Spleen (tissue), 7 donors: Measurements from ENCODE around the gene FTSJ3.

Experiments
- CTCF ChIP-seq, 11 experiments: fragments of 200-600 bp in 7 of 11; fragments of 450-650 bp in 4 of 11; sonication (generic) in 4 of 11; IDR thresholded peaks in 8 of 11; conservative IDR thresholded peaks in 3 of 11; 1 replicate in 7 of 11; 2 replicates in 4 of 11; pipeline versions ENCODE4 v1.4.0 to v1.8.0; 2016 to 2021; ENCODE audit warnings: antibody characterized with exemption in 11 of 11, inconsistent platforms in 4 of 11, mild to moderate bottlenecking in 1 of 11
- POLR2A ChIP-seq, 3 donors: fragments of 450-650 bp; IDR thresholded peaks; one replicate each; pipeline ENCODE4 v1.5.1; 2017; ENCODE audit warnings: antibody characterized with exemption in 3 of 3, mild to moderate bottlenecking in 1 of 3
- donor health status: DM: no; HTN: no; CAD: no; lungs with moderate emphysema.
- donor health status: DM: no; HTN: no; CAD: no.
- donor health status: DM: no; HTN: no; CAD: no.

- no peak for TF ChIP-seq POLR2A (IDR thresholded peaks at IDR 0.05)
- TF ChIP-seq CTCF (IDR thresholded peaks at IDR 0.05 in 8 of 11, conservative IDR thresholded peaks at IDR 0.05 in 3 of 11): no peak
Observed at GRCh38 chr17:63820963-63821561, 6.4 kb downstream of the FTSJ3 start.
